Measurements from ENCODE around the gene LAYN. TPM values are rescaled to one million over a fixed set of nuclear protein-coding genes. Genes with fewer than 3 reads are reported as not detected.

Gene LAYN
- total and polyA plus RNA-seq, 2 of the 13 experiments (the other 11 are each of a cell fraction or from before 2014, with no cell fraction given) = 0.17 TPM; not detected in 1

DNA sequence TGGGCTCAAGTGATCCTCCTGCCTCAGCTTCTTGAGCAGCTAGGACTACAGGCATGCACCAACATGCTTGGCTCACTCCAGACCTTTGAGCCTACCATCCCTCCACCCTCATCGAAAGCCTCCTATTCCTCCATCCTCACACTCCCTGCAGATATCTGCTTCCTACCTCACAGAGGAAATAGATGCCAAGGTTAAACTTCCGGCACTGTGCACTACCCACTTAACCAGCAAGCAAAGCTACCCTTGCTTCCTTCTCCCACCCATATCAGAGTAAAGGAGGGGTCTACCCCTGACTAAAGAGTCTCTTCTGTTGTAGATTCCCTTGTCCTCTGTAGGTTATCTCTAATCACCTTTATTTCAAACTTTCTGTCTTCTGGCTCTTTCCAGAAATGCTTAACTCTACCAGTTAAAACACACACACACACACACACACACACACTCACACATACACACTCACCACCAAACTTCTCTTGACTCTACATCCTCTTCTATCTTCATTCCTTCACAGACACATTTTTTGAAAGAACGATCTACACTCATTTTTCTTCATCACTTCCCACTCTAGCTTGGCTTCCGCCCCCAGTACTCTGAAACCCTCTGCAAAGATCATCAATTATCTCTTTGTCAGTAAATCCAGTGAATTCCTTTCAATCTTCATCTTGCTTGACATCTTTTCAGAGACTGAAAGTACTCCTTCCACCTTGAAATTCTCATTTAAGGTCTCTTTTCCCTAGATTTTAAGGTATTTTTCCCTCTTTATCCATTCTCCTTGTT is 50.9 kb downstream of the LAYN start (continued):
- TF ChIP-seq, protein P1, sequence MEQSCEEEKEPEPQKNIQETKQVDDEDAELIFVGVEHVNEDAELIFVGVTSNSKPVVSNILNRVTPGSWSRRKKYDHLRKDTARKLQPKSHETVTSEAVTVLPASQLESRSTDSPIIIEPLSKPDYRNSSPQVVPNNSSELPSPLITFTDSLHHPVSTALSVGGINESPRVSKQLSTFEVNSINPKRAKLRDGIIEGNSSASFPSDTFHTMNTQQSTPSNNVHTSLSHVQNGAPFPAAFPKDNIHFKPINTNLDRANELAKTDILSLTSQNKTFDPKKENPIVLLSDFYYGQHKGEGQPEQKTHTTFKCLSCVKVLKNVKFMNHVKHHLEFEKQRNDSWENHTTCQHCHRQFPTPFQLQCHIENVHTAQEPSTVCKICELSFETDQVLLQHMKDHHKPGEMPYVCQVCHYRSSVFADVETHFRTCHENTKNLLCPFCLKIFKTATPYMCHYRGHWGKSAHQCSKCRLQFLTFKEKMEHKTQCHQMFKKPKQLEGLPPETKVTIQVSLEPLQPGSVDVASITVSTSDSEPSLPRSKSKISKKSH (CRISPR knock-in tag; IDR thresholded peaks at IDR 0.05; ENCODE audit: borderline replicate concordance) = no peak
- no peak for TF ChIP-seq SAP130 (CRISPR knock-in tag; IDR thresholded peaks at IDR 0.05; ENCODE audit: low read depth)
- TF ChIP-seq PPARG (CRISPR knock-in tag; conservative IDR thresholded peaks at IDR 0.05) = no peak
- TF ChIP-seq, protein P2, sequence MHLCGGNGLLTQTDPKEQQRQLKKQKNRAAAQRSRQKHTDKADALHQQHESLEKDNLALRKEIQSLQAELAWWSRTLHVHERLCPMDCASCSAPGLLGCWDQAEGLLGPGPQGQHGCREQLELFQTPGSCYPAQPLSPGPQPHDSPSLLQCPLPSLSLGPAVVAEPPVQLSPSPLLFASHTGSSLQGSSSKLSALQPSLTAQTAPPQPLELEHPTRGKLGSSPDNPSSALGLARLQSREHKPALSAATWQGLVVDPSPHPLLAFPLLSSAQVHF (CRISPR knock-in tag; IDR thresholded peaks at IDR 0.05) = no peak
- no peak for TF ChIP-seq GATAD2A (CRISPR knock-in tag; IDR thresholded peaks at IDR 0.05)
- TF ChIP-seq, protein P3, sequence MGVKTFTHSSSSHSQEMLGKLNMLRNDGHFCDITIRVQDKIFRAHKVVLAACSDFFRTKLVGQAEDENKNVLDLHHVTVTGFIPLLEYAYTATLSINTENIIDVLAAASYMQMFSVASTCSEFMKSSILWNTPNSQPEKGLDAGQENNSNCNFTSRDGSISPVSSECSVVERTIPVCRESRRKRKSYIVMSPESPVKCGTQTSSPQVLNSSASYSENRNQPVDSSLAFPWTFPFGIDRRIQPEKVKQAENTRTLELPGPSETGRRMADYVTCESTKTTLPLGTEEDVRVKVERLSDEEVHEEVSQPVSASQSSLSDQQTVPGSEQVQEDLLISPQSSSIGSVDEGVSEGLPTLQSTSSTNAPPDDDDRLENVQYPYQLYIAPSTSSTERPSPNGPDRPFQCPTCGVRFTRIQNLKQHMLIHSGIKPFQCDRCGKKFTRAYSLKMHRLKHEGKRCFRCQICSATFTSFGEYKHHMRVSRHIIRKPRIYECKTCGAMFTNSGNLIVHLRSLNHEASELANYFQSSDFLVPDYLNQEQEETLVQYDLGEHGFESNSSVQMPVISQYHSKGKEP (CRISPR knock-in tag; IDR thresholded peaks at IDR 0.05) = no peak
- no peak for TF ChIP-seq TEAD3 (CRISPR knock-in tag; optimal IDR thresholded peaks at IDR 0.05; ENCODE audit: borderline replicate concordance)

DNA sequence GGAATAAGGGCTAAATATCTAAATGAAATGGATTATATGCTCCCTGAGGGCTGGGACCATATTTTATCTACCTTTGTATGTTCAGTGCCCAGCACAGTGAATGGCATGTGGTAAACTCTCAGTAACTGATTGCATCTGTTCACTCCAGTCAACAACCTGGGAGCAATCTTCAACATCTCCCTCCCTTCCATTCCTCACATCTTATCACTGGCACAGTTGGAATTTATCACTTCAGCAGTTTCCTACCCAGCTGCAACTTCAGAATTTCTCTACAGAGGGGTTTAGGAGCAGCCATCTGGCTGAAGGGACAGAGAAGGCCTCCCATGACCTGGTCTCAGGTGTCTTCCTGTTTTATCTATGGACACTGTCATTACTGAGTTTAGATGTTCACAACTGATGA is 52.0 kb downstream of the LAYN start:
- POLR2A ChIA-PET = no interaction called here
- Histone ChIP-seq H3K9ac (ENCODE audit: insufficient read depth, low read depth, low read length) (no peak overlapping the region), H3K79me2 (ENCODE audit: insufficient read depth, low read length) (no peaks in the 10 kb centered on the region), H4K20me1 (ENCODE audit: insufficient read depth, low read length) (no peaks in the 10 kb centered on the region), H3K4me3 (replicated peaks in 1 of 3; ENCODE audit: insufficient read depth in 1 of 3, low read depth in 2 of 3, low read length in 3 of 3) (no peak overlapping the region), H3K36me3 (replicated peaks in 1 of 2; ENCODE audit: control insufficient read depth in 1 of 2, insufficient read depth in 2 of 2, low read length in 2 of 2) (no peaks in the 10 kb centered on the region), H3K4me2 (ENCODE audit: low read depth, low read length) (no peak overlapping the region), H3K4me1 (ENCODE audit: insufficient read depth, low read length) (peaks cover 42% of the 10 kb centered on the region), H3K27ac (ENCODE audit: extremely low read length, insufficient read depth, low read length) (no peak overlapping the region), H2AFZ (ENCODE audit: low read length) (no peak overlapping the region), H3K27me3 (ENCODE audit: control insufficient read depth in 1 of 2, insufficient read depth in 2 of 2, low read length in 2 of 2) (no peaks in the 10 kb centered on the region), H3K9me3 (ENCODE audit: low read length) (no peaks in the 10 kb centered on the region)
- BruUV-seq (replicated peaks) = no TSS peak
- in situ Hi-C loops (cut with HindIII; ENCODE audit: extremely low pct_ligation_motif_present, low pct_unique_long_range_greater_than_20kb) (no loop called here), intact Hi-C loops (cut with micrococcal nuclease; ENCODE audit: unreplicated experiment) (no loop called here)
- TF ChIP-seq TGIF2 (CRISPR knock-in tag; IDR thresholded peaks at IDR 0.05) (no peak), ZNF703 (CRISPR knock-in tag; IDR thresholded peaks at IDR 0.05; ENCODE audit: borderline replicate concordance) (no peak), ZNF333 (CRISPR knock-in tag; IDR thresholded peaks at IDR 0.05; ENCODE audit: borderline replicate concordance) (no peak)
- TF ChIP-seq, protein P4, sequence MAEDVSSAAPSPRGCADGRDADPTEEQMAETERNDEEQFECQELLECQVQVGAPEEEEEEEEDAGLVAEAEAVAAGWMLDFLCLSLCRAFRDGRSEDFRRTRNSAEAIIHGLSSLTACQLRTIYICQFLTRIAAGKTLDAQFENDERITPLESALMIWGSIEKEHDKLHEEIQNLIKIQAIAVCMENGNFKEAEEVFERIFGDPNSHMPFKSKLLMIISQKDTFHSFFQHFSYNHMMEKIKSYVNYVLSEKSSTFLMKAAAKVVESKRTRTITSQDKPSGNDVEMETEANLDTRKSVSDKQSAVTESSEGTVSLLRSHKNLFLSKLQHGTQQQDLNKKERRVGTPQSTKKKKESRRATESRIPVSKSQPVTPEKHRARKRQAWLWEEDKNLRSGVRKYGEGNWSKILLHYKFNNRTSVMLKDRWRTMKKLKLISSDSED (CRISPR knock-in tag; IDR thresholded peaks at IDR 0.05) = no peak
- TF ChIP-seq, protein P5, sequence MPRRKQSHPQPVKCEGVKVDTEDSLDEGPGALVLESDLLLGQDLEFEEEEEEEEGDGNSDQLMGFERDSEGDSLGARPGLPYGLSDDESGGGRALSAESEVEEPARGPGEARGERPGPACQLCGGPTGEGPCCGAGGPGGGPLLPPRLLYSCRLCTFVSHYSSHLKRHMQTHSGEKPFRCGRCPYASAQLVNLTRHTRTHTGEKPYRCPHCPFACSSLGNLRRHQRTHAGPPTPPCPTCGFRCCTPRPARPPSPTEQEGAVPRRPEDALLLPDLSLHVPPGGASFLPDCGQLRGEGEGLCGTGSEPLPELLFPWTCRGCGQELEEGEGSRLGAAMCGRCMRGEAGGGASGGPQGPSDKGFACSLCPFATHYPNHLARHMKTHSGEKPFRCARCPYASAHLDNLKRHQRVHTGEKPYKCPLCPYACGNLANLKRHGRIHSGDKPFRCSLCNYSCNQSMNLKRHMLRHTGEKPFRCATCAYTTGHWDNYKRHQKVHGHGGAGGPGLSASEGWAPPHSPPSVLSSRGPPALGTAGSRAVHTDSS (CRISPR knock-in tag; conservative IDR thresholded peaks at IDR 0.05) = no peak
- no peak for ATAC-seq
- DNase-seq (ENCODE audit: low spot score) = no peak
- CTCF ChIA-PET (ENCODE audit: low intra/inter-chr PET ratio, low total read pairs) = no interaction called here
- FAIRE-seq = no peak
